GM12892 (cell line): ENCODE measurements around the gene SLC4A3.
"Not testable (repeated sequence)": the region's sequence is repeated elsewhere in the genome, so short reads cannot be mapped to it uniquely, and the experiment has no call there.

Experiments used
- POLR2A ChIP-seq: IDR thresholded peaks from 2 replicates; pipeline ENCODE4 v1.6.1; 2011; ENCODE audit warnings: low read depth, low read length, control low read depth
- TAF1 ChIP-seq: IDR thresholded peaks from 2 replicates; pipeline ENCODE4 v1.6.1; 2011; ENCODE audit warnings: low read depth, mild to moderate bottlenecking, control low read depth, low read length, borderline replicate concordance

DNA sequence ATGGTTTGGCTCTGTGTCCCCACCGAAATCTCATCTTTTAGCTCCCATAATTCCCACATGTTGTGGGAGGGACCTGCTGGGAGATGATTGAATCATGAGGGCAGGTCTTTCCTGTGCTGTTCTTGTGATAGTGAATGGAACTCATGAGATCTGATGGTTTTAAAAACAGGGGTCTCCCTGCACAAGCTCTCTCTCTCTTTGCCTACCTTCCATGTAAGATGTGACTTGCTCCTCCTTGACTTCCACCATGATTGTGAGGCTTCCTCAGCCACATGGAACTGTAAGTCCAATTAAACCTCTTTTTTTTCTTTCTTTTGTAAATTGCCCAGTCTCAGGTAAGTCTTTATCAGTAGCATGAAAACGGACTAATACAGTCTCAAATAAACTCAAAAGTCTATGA lies 56.0 kb downstream of the SLC4A3 start:
- TF ChIP-seq POLR2A, TAF1: not testable (repeated sequence)
